Astrocyte of the cerebellum (primary cell): ENCODE results near the gene CDK5.

Experiments used
- DNase-seq: peaks from one replicate; pipeline ENCODE4 v3.0.0-alpha.2; 2011; ENCODE audit warnings: low read depth
- H3K4me3 ChIP-seq: 2 replicates; pipeline ENCODE4 v1.5.1; 2011; ENCODE audit warnings: mild to moderate bottlenecking, low read depth, low read length, moderate library complexity
- in situ Hi-C: cut with HindIII; loops from 2 replicates; pipeline ENCODE4 v1.10.0; 2017; ENCODE audit warnings: low sequenced_read_pairs
- TF ChIP-seq, protein P1 (sequence below): IDR thresholded peaks from 2 replicates; pipeline ENCODE4 v1.5.1; 2012; ENCODE audit warnings: low read length, low read depth, moderate library complexity, mild to moderate bottlenecking; ENCODE audit errors: missing control alignments

CDK5 gene

DNA sequence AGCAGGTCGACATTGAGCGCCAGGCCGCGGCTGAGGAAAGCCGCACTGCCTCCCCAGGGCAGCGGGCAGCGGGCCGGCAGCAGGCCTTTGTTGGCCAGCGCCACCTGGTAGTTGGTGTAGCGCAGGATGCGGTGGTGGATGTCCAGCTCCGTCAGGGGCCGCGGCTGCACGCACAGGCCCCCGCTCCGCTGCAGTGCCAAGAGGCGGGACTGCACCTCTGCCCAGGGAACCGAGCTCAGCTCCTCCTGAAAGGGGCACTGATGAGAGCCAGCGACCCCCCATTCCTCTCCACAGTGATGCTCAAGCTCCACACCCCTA, 38.6 kb downstream of the CDK5 start:
- TF ChIP-seq, protein P1, sequence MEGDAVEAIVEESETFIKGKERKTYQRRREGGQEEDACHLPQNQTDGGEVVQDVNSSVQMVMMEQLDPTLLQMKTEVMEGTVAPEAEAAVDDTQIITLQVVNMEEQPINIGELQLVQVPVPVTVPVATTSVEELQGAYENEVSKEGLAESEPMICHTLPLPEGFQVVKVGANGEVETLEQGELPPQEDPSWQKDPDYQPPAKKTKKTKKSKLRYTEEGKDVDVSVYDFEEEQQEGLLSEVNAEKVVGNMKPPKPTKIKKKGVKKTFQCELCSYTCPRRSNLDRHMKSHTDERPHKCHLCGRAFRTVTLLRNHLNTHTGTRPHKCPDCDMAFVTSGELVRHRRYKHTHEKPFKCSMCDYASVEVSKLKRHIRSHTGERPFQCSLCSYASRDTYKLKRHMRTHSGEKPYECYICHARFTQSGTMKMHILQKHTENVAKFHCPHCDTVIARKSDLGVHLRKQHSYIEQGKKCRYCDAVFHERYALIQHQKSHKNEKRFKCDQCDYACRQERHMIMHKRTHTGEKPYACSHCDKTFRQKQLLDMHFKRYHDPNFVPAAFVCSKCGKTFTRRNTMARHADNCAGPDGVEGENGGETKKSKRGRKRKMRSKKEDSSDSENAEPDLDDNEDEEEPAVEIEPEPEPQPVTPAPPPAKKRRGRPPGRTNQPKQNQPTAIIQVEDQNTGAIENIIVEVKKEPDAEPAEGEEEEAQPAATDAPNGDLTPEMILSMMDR, result no peak
- in situ Hi-C loops, result no loop called here
- no peak for DNase-seq
- H3K4me3 ChIP-seq, result no peak overlapping the region

DNA sequence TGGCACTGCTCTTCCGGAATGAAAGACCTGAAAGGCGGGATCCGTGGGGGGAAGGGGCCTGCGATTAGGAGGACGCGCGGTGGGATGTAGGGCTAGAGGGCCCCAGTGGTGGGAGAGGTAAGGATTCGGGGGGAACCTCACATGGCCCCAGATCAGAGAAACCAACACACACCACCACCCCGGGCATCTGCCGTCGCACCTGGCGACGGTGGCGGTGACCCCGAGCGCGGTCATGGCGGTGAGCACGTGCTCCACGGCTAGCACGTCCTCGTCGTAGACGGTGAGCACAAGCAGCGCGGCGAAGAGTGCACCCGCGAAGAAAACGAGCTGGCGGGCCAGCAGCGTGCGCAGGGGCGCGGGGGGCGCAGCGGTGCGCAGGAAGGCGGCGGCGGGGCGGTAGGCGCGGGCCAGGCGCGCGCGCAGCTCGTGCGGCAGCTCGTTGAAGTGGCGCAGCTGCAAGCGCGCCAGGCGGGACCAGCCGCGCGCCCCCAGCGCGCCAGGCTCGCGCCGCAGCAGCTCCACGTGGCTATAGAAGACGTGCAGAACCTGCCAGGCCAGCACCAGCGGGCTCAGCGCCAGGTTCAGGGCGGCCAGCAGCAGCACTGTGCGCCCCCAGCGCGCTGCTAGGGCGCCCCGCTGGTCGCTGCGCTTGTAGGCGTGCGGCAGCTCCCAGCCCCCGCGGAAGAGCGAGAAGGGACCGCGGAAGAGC, 39.1 kb downstream of the CDK5 start:
- TF ChIP-seq, protein P1, result no peak
- in situ Hi-C loops, result no loop called here
- DNase-seq, result no peak
- H3K4me3 ChIP-seq, result no peak overlapping the region

DNA sequence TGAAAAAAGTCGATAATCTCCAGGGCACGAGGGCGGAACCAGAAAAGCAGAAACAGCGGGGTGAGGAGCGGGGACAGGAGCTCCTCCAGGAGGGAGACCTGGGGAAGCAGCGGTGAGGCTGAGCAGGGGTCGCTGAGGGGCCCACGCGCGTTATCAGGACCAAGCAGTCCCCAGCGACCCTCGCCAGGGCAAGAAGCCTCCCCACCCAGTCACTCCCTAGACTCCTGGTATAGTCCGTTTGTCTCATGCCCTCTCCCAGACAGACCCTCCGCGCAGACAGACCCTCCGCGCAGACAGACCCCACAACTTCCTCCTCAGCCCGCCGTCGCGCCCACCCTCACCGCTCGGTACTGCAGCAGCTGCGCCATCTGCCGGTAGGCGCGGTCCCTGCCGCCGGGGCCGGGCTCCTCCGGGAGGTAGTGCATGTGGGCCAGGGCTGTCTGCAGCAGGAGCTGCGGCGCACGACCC, 39.7 kb downstream of the CDK5 start:
- DNase-seq, result no peak
- in situ Hi-C loops, result no loop called here
- TF ChIP-seq, protein P1, result peak; percentile 96
- no peak overlapping the region for H3K4me3 ChIP-seq

DNA sequence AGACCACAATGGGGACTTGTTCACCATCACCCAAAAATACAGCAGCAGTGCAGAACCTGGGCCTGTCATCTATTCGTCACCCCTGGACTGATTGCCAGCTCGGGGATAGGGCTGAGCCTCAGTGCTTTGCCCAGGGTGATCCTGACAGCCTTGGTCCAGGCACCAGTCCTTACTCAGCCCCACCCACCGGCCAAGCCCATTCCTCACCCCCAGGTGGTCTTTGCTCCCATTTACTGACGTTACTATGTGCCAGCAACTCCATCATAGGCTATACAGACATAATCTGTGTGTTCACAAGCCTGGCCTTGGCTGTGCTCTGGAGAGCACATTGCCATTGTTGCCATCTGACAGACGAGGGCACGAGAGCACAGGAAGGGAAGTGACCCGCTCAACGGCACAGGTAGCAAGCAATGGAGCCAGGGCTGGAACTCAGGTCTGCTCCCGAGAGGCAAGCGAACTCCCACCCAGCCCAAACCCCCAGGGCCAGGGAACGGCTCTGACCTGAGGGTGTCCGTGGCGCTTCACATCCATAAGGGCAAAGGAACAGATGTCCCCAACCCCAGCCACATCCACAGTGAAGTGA, 40.2 kb downstream of the CDK5 start:
- TF ChIP-seq, protein P1, result no peak
- no peak overlapping the region for H3K4me3 ChIP-seq
- no peak for DNase-seq
- in situ Hi-C loops, result no loop called here

DNA sequence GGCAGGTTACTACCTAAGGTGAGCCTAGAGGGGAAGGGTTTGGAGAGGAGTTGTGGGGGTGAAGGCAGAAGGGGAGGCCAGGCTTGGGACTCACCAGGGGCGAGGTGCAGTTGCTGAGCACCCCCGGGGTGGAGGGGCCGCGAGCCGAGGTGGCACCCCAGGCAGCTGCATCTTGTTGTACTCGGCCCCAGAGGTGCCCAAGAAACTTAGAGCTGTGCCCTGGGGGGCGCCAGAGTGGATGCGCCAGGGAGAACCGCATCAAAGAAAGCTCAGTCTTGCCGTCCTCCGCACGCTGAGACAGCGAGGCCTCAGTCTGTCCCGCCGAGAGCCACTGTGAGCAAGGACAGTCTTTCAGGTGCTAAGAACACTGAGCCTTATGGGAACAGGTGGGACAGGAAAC, 40.8 kb downstream of the CDK5 start:
- TF ChIP-seq, protein P1, result no peak
- no peak for DNase-seq
- in situ Hi-C loops, result no loop called here
- H3K4me3 ChIP-seq, result no peak overlapping the region

DNA sequence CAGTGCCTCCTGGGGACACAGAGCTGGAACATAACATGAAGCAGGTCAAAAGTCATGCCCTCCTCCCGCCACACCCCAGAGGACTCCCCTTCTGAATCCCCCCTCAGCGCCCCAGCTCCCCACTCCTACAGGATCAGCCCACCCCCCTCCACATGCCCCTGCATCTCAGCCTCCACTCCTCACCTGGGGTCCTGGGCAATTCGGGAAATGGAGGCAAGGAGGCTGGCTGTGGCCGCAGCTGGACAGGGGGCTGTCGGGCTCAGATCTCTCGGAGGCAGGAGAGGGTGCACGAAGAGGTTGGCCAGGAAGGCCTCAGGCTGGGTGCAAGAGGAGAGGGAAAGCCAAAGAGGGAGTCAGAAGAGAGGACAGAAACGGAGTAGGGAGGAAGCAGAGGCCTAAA, 41.2 kb downstream of the CDK5 start:
- in situ Hi-C loops, result no loop called here
- DNase-seq, result no peak
- TF ChIP-seq, protein P1, result no peak
- no peak overlapping the region for H3K4me3 ChIP-seq
